Stimulated activated CD4-positive, alpha-beta T cell treated with anti-CD3 and anti-CD28 coated beads, Interleukin-12 subunit alpha, Interleukin-12 subunit beta, amount 100 ng/mL, for 24 hours (primary cell): Measurements from ENCODE around the gene KRTAP9-7.
"Not testable (repeated sequence)": the region's sequence is repeated elsewhere in the genome, so short reads cannot be mapped to it uniquely, and the experiment has no call there.

ENCODE experiments used
- DNase-seq, 2 experiments: peaks; one replicate each; pipeline ENCODE4 v3.0.0-alpha.2; 2020; ENCODE audit warnings: low read depth in 2 of 2

The KRTAP9-7 gene, protein sequence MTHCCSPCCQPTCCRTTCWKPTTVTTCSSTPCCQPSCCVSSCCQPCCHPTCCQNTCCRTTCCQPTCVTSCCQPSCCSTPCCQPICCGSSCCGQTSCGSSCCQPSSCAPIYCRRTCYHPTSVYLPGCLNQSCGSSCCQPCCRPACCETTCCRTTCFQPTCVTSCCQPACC

DNA sequence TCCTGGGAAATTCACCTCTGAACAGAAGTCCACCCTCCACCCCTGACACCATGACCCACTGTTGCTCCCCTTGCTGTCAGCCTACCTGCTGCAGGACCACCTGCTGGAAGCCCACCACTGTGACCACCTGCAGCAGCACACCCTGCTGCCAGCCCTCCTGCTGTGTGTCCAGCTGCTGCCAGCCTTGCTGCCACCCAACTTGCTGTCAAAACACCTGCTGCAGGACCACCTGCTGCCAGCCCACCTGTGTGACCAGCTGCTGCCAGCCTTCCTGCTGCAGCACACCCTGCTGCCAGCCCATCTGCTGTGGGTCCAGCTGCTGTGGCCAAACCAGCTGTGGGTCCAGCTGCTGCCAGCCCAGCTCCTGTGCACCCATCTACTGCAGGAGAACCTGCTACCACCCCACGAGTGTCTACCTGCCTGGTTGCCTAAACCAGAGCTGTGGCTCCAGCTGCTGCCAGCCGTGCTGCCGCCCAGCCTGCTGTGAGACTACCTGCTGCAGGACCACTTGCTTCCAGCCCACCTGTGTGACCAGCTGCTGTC, at the start of gene KRTAP9-7:
TSS of gene KRTAP9-7 (plus strand) at position 51 of the 543 bp plus-strand sequence. CDS start at position 51, 0 bp downstream.
- DNase-seq, result not testable (repeated sequence)

DNA sequence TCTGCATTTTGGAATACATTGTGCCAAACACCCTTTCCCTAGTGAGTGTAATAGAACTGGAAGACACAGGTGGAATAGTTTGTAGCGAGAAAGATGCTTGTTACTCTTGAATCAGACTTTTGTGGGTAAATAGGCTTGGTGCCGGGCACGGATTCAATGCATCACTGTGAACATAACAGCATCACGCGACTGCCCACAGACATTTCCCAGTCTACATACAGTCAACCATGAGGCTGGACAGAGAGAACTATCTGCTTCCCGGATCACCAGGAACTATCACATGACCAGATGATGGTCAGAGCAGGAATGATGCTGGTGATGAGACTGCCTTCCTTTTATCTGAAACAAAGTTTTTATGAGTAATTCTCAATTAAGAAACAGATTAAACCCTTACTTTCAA, 49.4 kb upstream of the KRTAP9-7 start:
- no peak for DNase-seq

DNA sequence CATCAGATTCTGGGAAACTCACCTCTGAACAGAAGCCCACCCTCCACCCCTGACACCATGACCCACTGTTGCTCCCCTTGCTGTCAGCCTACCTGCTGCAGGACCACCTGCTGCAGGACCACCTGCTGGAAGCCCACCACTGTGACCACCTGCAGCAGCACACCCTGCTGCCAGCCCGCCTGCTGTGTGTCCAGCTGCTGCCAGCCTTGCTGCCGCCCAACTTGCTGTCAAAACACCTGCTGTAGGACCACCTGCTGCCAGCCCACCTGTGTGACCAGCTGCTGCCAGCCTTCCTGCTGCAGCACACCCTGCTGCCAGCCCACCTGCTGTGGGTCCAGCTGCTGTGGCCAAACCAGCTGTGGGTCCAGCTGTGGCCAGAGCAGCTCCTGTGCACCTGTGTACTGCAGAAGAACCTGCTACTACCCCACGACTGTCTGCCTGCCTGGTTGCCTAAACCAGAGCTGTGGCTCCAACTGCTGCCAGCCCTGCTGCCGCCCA, 48.9 kb upstream of the KRTAP9-7 start, which contains the start of gene KRTAP9-2:
TSS of gene KRTAP9-2 (plus strand) at position 51 of the 498 bp plus-strand sequence. CDS start at position 58, 7 bp downstream.
- not testable (repeated sequence) for DNase-seq

DNA sequence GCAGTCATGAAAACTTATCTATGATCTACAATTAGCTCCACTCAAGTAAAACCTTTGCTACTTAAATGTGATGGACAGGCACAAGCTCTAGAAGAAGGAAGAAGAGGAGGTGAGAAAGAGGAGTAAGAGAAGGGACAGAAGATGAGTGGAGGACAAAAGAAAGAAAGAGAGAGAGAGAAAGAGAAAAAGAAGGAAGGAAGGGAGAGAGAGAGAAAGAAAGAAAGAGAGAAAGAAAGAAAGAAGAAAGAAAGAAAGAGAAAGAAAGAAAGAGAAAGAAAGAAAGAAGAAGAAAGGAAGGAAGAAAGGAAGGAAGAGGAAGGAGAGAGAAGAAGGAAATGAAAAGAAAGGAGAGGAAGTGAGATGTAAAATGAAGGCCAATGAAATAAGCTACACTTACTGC, 45.4 kb upstream of the KRTAP9-7 start:
- DNase-seq, result no peak

DNA sequence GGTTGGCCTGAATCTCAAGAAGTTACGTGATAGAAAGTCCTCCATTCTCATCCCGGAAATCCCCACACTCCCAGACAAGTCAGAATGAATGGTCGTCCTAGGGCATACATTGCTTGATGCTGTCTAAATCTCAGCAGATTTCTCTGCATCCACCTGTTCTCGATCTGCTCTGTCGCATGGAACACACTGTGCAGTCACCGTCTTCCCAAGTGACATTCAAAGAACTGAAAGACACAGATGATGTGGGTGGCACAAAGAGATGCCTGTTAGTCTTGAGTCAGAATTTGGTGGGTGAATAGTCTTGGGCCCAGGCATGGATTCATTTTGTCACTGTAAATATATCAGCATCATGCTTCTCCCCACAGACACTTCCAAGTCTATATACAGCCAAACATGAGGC, 43.8 kb upstream of the KRTAP9-7 start:
- no peak for DNase-seq

DNA sequence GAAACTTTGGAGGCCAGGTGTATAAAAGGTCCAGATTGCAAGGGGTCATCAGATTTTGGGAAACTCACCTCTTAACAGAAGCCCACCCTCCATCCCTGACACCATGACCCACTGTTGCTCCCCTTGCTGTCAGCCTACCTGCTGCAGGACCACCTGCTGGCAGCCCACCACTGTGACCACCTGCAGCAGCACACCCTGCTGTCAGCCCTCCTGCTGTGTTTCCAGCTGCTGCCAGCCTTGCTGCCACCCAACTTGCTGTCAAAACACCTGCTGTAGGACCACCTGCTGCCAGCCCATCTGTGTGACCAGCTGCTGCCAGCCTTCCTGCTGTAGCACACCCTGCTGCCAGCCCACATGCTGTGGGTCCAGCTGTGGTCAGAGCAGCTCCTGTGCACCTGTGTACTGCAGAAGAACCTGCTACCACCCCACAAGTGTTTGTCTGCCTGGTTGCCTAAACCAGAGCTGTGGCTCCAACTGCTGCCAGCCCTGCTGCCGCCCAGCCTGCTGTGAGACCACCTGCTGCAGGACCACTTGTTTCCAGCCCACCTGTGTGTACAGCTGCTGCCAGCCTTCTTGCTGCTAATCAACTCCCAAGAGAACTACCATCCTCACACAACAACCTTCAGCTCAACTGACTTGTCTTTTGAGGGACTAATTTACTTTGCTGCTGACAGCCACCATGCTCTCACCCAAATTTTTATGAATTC, 42.9 kb upstream of the KRTAP9-7 start, which contains the start of gene KRTAP9-3:
TSS of gene KRTAP9-3 (plus strand) at position 51 of the 707 bp plus-strand sequence. CDS start at position 104, 53 bp downstream.
- not testable (repeated sequence) for DNase-seq

DNA sequence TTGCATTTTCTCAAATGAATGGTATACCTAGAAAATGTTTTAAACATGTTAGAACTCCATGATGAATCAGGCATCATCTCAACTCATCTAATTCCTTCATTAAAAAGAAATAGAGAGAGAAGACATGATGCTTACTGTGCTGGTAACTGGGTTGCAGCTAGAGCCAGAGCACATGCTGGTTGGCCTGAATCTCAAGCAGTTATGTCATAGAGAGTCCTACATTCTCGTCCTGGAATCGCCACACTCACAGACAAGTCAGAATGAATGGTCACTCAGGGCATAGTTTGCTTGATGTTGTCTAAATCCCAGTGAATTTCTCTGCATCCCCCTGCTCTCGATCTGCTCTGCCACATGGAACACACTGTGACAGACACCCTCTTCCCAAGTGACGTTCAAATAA, 38.4 kb upstream of the KRTAP9-7 start:
- DNase-seq, result not testable (repeated sequence)

DNA sequence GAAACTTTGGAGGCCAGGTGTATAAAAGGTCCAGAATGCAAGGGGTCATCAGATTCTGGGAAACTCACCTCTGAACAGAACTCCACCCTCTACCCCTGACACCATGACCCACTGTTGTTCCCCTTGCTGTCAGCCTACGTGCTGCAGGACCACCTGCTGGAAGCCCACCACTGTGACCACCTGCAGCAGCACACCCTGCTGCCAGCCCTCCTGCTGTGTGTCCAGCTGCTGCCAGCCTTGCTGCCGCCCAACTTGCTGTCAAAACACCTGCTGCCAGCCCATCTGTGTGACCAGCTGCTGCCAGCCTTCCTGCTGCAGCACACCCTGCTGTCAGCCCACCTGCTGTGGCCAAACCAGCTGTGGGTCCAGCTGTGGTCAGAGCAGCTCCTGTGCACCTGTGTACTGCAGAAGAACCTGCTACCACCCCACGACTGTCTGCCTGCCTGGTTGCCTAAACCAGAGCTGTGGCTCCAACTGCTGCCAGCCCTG, 37.5 kb upstream of the KRTAP9-7 start, which contains the start of gene KRTAP9-8:
TSS of gene KRTAP9-8 (plus strand) at position 51 of the 489 bp plus-strand sequence. CDS start at position 104, 53 bp downstream.
- not testable (repeated sequence) for DNase-seq

DNA sequence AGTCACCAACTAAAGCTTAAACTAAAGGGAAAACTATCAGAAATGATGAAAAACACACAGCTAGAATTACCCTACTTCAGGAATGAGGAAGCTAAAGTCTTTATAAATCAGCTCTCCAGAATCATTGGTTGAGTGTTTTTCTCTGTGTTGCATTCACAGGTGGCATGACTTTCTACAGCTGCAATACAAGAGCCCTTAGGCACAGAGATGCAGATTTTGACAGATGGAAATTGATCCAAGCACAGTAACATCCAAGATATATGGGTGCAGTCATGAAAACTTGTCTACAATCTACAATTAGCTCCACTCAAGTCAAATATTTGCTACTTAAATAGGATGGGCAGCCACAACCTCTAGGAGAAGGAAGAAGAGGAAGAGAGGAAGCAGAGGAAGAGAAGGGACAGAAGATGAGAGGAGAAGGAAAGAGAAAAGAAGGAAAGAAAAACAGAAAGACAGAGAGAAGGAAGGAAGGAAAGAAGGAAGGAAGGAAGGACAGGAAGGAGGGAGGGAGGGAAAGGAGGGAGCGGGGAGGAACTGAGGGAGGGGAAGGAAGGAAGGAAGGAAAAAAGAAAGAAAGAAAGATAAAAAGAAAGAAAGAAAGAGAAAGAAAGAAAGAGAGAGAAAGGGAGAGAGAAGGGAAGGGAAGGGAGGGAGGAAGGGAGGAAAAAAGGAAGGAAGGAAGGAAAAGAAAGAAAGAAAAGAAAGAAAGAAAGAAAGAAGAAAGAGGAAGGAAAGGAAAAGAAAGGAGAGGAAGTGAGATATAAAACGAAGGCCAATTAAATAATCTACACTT, 28.3 kb upstream of the KRTAP9-7 start:
- DNase-seq, result not testable (repeated sequence)

DNA sequence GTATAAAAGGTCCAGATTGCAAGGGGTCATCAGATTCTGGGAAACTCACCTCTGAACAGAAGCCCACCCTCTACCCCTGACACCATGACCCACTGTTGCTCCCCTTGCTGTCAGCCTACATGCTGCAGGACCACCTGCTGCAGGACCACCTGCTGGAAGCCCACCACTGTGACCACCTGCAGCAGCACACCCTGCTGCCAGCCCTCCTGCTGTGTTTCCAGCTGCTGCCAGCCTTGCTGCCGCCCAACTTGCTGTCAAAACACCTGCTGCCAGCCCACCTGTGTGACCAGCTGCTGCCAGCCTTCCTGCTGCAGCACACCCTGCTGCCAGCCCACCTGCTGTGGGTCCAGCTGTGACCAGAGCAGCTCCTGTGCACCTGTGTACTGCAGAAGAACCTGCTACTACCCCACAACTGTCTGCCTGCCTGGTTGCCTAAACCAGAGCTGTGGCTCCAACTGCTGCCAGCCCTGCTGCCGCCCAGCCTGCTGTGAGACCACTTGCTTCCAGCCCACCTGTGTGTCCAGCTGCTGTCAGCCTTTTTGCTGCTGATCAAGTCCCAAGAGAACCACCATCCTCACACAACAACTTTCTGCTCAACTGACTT, 25.8 kb upstream of the KRTAP9-7 start, which contains the start of gene KRTAP9-4:
TSS of gene KRTAP9-4 (plus strand) at position 51 of the 604 bp plus-strand sequence. CDS start at position 85, 34 bp downstream.
- not testable (repeated sequence) for DNase-seq

DNA sequence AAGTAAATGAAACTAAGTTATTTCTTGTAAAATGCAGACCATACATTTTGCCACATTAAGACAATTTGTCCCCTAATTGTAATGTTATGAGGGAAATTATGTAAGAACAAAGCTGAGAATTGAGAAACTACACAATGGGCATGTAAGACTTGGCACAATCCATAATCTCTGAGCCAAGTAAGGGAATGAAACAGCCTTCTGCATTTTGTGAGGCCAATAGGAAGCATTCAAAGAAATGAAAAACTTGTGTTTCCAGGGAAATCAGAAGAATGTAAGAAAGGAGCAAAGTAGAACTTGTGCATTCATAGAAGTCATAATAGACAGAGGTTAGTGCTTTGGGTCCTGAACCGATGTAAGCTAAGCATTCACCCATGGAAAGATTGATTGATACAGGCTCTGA, 24.2 kb upstream of the KRTAP9-7 start:
- no peak for DNase-seq

DNA sequence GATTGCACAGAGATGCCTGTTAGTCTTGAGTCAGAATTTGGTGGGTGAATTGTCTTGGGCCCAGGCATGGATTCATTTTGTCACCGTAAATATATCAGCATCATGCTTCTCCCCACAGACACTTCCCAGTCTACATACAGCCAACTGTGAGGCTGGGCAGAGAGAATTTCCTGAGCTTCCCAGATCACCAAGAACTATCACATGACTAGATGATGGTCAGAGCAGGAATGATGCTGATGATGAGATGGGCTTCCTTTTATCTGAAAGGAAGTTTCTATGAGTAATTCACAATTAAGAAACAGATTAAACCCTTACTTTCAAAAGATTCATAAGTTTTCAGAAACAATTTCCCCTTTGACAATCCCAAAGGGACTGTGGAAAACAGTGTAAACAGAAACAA, 20.6 kb upstream of the KRTAP9-7 start:
- DNase-seq, result no peak

DNA sequence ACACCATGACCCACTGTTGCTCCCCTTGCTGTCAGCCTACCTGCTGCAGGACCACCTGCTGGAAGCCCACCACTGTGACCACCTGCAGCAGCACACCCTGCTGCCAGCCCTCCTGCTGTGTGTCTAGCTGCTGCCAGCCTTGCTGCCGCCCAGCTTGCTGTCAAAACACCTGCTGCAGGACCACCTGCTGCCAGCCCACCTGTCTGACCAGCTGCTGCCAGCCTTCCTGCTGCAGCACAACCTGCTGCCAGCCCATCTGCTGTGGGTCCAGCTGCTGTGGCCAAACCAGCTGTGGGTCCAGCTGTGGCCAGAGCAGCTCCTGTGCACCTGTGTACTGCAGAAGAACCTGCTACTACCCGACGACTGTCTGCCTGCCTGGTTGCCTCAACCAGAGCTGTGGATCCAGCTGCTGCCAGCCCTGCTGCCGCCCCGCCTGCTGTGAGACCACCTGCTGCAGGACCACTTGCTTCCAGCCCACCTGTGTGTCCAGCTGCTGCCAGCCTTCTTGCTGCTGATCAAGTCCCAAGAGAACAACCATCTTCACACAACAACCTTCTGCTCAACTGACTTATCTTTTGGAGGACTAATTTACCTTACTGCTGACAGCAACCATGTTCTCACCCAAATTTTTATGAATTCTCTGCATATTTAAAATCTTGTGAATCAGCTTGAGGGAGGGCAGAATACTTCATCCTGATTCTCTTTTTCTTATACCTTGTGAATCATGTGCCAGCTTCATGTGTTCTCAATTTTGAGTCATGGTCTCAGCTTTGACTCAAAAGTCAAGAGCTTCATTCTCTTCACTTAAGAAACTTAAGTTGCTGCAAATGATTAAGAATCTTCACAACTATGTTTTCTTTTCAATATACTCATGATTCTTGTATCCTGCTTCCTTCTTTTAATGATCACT, 19.9 kb upstream of the KRTAP9-7 start, which contains the start of gene KRTAP9-9:
TSS of gene KRTAP9-9 (plus strand) at position 4 of the 910 bp plus-strand sequence.
- not testable (repeated sequence) for DNase-seq

DNA sequence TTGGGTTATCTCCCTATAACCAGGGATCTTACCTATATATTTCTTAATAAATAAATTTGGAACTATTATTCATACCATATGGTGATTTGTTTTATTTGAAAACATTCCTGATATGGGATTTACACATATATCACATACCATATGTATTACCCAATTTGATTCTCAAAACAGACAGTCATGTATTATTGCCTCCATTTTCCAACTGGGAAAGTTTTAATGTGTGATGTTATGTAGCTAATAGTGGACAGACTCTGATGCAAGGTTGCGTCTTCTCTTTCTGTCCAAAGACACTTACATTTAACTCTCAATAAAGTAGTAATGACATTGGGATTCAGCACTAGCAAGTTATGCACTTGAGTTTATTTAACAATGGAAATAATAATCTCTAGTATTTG, 19.2 kb upstream of the KRTAP9-7 start:
- DNase-seq, result no peak

DNA sequence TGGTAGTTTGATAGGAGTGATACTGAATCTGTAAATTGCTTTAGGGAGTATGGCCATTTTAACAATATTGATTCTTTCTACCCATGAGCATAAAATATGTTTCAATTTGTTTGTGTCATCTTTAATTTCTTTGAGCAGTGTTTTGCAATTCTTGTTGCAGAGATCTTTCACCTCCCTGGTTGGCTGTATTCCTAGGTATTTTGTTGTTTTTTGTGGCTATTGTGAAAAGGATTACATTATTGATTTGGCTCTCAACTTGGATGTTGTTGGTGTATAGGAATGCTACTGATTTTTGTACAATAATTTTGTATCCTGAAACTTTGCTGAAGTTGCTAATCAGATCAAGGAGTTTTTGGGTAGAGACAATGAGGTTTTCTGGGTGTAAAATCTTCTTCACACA, 17.1 kb upstream of the KRTAP9-7 start:
- no peak for DNase-seq

DNA sequence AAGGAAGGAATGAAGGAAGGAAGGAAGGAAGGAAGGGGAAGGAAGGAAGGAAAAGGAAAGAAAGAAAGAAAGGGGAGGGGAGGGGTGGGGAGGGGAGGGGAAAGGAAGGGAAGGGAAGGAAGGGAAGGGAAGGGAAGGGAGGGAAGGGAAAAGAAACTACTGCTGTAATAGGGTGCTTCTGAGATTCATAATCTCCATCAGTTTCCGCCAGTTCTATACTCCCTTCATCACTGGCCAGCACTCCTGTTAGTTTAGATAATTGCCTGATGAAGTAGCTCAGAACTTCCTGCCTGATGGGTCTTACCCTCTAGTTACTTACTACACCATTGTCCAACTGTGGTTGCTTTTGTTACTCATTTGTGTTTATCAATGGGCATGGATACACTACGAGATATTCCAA, 12.3 kb upstream of the KRTAP9-7 start:
- DNase-seq, result no peak

DNA sequence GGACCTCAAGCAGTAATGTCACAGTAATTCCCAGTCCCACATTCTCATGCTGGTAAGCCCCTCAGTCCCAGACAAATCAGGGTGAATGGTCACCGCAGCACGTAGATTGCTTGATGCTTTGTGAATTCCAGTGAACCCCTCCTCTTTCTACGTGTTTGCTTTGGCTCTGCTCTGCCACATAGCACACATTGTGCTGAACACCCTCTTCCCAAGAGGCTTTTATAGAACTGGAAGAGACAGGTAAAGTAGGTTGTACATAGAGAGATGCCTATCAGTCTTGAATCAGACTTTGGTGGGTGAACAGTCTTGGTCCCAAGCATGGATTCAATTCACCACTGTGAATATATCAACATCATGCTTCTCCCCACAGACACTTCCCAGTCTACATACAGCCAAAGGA, 10.9 kb upstream of the KRTAP9-7 start:
- no peak for DNase-seq

DNA sequence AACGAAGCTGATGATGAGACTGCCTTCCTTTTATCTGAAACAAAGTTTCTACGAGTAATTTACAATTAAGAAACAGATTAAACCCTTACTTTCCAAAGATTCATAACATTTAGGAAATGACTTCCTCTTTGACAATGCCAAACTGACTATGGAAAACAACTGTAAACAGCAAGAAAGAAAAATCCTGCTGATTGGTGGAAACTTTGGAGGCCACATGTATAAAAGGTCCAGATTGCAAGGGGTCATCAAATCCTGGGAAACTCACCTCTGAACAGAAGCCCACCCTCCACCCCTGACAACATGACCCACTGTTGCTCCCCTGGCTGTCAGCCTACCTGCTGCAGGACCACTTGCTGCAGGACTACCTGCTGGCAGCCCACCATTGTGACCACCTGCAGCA, 10.4 kb upstream of the KRTAP9-7 start, which contains the start of gene KRTAP9-6:
TSS of gene KRTAP9-6 (plus strand) at position 301 of the 400 bp plus-strand sequence. CDS start at position 301, 0 bp downstream.
- DNase-seq, result no peak

DNA sequence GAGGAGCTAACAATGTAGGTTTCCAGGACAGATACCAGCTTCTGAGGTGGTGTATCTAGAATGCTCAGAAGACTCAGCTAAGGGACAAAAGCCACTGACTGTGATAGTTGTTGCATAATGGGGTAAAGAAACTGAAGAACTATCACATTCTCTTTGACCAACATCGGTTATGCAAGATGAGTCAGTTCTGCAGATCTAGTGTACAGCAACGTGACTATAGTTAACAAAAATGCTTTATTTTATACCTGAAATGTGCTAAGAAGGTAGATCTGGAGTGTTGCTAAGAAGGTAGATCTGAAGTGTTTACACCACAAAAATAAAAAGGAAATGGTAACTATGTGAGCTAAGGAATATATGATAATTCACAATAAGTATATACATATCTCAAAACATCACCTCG, 7.8 kb upstream of the KRTAP9-7 start:
- no peak for DNase-seq

DNA sequence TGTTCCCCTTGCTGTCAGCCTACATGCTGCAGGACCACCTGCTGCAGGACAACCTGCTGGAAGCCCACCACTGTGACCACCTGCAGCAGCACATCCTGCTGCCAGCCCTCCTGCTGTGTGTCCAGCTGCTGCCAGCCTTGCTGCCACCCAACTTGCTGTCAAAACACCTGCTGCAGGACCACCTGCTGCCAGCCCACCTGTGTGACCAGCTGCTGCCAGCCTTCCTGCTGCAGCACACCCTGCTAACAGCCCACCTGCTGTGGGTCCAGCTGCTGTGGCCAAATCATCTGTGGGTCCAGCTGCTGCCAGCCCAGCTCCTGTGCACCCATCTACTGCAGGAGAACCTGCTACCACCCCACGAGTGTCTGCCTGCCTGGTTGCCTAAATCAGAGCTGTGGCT, 4.2 kb upstream of the KRTAP9-7 start:
- not testable (repeated sequence) for DNase-seq
